Measurements from ENCODE around the gene AMER2.
"Not testable (repeated sequence)": the region's sequence is repeated elsewhere in the genome, so short reads cannot be mapped to it uniquely, and the experiment has no call there.

Gene AMER2

GRCh38 chr13:25181597-25181996, 9.5 kb upstream of the AMER2 start:
- DNase-seq (ENCODE audit: low read depth in 2 of 2), result no peak

DNA sequence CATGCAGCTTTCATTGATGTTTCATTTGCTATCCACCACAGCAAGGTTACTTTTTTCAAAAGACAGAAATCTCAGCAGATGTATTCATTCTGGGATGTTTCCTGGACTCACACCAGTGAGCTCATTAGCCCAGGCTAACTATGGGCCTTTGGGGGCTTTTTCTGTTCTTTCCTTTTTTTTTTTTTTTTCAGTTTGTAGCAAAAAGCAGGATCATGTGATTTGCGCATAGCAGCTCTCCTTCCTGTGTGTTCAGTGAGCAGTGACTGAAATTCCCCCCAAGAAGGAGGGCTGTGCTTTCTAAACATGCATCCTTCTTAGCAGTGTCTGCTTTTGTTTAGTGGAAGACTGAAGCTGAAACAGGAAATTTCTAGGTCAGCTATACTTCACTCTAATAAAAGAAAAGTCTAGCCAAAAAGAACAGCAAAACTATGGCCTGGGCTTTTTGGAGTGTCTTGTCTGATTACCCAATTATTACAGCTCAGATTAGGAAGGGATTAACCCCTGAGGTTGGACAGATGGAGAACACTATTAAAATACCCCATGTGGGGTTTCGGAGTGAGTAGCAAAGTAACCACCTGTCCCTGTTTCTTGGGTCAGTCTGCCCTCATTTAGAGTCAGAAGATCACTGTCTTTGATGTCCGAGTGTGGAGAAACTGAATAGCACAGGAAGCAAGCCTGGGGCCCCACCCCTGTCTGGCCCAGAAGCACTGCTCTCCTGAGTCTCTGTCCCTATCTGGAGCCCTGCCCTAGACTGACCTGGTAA, 8.9 kb upstream of the AMER2 start:
- no peak for DNase-seq (ENCODE audit: low read depth in 2 of 2)

DNA sequence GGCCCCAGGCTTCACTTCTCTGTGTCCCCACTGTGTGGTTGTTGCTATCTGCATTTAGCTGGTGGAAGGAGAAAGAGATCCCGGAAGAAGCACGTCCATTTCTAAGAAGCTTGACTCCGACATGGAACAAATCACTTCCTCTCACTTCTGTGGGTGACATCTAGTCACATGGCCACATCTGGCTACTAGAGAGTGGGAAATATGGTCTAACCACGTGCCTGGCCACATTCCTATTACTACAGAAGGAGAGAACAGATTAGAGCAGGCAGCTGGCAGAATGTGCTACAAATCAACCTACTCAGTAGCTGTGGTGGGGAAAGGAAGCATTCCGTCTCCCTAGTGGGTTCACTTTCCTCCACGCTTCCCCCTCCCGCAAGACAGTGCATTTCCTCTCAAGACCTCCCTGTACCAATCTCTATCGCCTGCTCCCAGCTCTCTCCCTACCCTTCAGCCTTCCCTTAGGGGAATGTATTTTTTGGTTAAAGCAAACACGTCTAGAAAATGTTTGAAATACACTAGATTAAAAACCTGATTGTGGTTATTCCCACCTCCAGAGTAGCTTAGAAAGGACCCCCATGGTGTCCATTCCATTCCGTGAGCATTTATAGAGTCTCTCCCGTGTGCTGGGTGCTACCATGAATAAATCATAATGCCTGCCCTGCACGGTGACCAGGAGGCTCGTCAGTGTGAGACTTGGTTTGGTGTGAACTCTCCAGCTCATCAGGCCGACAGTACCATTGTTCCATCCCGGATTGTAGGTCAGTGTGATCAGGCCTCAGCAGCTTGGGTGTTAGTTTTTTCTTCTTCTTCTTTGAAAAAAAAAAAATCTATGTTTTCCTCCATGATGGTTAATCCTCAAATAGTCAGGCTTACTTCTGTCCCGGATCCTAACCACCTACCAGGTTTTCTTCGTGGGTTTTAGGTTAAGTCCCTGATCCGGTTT, 8.0 kb upstream of the AMER2 start:
- DNase-seq (ENCODE audit: low read depth in 2 of 2), result no peak

DNA sequence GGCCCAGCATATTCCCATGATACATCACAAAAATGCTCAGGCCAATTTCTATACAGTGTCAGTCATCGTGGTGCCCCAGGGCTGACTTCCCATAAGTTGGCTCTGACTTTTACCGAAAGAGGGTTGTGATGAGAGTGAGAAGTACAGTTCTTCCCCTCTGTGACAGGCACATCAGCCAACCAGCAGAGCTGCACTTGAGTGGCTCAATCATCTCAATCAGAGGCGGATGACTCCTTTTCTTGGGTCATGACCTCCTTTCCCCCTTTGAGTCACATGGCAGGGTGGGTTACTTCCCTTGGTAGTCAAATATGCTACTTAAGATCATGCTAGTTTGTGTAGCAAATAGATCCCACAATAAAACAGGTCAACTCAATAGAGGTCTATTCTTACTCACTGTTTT, 6.9 kb upstream of the AMER2 start:
- no peak for DNase-seq (ENCODE audit: low read depth in 2 of 2)

DNA sequence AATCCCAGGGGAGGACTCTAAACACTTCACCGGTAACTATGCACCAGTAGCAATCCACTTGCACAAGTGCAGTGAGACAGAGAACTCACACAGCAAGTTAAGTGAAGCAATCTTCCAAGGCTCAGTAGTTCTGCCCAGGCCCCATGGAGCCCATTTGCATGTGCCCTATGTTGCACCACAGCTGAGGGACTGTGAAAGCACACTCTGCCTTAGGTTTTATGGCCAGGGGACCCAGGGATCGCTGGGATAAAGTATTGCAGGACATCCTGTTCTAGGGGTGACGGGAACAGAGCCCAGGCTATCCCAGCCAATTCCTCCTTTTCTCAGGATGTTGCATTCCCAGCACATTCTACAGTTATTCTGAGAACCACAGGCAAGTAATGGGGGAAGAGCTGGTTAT, 6.0 kb upstream of the AMER2 start:
- no peak for DNase-seq (ENCODE audit: low read depth in 2 of 2)

DNA sequence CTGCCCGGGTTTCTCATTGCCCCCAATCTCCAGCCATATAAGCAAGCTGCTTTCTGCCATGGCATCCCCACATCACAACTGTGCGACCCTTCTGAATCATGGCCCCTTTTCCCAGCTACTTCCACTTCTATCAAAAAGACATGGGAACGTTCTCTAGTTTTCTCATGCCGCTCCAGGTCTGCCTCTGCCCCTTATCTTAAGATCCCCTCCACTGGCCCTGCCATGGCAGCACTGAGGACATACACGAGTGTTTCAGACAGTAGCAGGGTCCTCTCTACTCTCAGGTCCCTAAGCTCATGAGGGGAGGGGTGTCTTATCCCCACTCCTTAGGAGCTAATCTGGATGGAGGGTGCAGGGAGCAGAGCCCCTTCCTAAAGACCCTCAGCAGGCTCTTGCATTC, 5.5 kb upstream of the AMER2 start:
- DNase-seq (ENCODE audit: low read depth in 2 of 2), result no peak

DNA sequence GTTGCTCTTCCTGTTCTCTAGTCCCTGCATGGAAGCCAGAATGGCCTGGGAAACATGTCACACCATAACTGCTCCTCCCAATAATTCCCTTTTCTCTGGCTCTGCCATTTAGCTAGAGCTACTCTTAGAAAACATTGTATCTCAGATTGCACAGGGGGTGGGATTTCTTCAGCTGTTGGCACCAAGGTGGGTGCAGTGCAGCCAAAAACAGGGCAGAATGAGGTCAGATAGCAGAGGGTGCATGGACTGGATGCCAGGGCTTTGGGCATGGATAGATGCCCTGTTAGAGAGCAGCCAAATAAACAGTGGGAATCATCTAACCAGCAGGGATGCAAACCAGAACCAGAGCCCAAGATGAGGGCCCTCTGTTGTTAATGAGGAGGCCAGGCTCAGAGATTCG, 4.9 kb upstream of the AMER2 start:
- DNase-seq (ENCODE audit: low read depth in 2 of 2), result no peak

DNA sequence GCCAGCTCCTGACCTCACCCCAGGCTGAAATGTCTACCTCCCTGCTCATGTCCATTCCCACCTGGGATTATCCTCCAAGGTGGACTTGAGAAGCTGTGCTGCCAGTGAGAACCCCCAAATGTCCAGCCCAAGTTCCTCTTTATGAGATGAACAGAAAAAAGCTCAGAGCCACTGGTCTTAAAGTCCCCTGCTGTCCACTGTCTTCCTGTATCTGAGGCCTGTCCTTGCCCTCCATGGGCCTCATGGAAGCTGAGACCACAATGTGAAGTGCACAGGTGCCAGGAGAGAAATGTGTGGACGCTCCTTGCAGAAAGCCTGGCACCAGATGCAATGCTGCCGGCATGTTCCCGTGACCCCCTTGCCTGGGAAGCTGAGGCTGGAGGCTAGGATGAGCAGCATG, 3.3 kb upstream of the AMER2 start:
- no peak for DNase-seq (ENCODE audit: low read depth in 2 of 2)

DNA sequence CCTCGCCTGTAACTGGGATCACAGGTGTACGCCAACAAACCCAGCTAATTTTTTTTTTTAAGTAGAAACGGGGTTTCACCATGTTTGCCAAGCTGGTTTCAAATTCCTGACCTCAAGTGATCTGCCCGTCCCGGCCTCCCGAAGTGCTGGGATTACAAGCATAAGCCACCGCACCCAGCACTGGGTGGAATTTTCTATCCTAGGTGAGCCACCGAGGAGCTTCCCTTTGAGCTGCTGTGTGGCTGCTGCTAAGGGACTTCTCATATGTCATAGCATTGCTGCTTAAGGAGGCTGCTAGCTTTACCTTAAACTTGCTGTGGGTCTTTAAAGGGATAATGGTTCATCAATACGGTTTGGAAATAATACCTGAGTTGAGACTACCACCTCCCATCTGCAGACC, 2.9 kb upstream of the AMER2 start:
- DNase-seq (ENCODE audit: low read depth in 2 of 2), result no peak

GRCh38 chr13:25174304-25174703, 2.2 kb upstream of the AMER2 start:
- DNase-seq (ENCODE audit: low read depth in 2 of 2), result no peak

DNA sequence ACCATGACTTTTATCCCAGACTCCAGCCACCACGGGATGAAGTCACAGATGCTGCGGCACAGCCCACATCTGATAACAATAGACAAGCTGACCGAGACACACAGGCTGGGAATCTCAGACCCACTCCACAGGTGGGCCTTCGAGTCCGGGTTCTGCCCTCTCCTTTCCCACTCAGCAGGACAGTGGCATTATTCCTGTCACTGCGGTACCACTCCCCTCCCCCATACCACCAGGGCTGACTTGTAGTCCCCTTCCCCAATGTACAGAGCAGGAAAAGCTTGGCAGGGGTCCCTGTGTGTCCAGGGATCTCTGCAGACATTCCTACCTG, 179 bp upstream of the AMER2 start:
- no peak for DNase-seq (ENCODE audit: low read depth in 2 of 2)

- DNase-seq (ENCODE audit: low read depth in 2 of 2), result no peak
These were observed 945 bp downstream of the AMER2 start for GRCh38 chr13:25171170-25171516.

DNA sequence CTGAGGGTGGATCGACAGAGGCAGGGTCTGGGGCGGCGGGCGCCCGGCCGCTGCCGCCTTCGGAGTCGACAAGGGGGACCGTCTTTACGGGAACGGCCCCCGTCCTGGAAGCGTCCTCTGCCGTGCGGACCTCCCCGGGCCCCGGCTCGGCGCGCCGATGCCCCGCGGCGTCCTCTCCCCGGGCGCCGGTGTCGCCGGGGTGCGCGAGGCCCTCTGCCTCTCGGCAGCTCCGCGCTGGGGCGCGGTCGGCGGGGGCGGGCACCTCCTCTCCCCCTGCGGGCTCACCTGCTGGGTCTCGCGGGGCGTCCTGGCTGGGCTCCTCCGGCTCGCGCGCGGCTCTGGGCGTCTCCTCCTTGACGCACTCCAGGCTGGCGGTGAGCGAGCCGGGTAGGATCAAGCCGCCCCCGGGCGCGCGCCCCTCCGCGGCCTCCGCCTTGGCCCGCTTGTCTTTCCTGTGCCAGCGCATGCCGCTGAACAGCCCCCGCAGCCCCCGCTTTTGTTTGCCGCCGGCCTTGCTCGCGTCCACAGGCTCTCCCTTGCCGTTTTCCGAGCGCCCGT, 1.5 kb downstream of the AMER2 start:
- DNase-seq (ENCODE audit: low read depth in 2 of 2), result no peak

- DNase-seq (ENCODE audit: low read depth in 2 of 2), result no peak
These were observed 2.0 kb downstream of the AMER2 start for GRCh38 chr13:25169951-25170553.

DNA sequence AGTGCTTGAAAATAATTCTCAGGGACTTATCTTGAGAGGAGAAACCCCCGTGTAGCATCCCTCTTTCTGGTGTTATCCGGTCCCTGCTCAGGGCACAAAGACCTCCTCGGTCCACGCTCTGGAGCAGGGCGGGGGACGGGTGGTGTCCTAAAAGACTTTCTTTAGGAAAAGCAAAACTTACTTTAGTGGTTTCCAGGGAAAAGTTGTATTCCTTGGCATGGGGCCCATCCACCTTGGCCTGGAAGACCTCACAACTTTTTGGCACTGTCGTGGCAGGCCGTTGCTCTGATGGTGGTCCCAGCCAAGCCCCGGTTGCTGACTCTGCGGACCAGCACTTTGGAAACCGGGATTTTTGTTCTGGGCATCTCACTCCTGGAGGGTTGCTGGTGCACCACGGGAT, 2.7 kb downstream of the AMER2 start:
- DNase-seq (ENCODE audit: low read depth in 2 of 2), result no peak

GRCh38 chr13:25168790-25169189, 3.3 kb downstream of the AMER2 start:
- no peak for DNase-seq (ENCODE audit: low read depth in 2 of 2)

DNA sequence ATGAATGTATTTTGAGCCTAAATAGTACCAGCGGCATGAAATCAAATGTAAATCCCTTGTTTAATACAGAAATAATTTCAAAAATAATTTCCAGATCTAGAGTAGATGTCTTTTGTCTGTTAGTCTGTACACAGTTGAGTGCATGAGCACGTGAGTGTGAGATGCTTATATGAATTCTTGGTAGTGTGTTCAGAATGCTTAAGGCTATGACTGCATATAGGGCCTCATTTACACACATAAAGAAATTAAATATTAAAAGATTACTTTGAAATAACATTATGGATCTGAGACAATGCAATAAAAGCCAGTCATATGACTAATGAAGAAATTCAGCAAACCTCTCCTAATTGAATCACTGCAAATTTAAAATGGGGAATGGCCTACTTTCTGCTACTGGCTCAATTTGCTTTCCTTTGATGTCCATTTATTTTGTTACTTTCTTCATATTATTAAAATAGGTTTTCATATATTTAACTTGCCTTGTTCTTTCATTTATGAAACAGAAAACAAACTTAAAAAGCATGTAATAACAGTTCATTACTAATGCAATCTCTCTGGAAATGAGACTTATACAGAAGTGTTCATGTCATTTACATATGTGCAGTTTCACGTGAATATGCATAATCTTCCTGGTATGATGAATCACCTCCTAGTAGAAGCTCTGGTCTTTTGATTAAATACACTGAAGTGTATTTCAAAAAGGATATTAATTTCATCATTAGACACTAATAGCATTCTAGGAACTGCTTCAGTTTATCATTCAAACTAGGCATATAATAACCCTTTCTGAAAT, 4.5 kb downstream of the AMER2 start:
- no peak for DNase-seq (ENCODE audit: low read depth in 2 of 2)

DNA sequence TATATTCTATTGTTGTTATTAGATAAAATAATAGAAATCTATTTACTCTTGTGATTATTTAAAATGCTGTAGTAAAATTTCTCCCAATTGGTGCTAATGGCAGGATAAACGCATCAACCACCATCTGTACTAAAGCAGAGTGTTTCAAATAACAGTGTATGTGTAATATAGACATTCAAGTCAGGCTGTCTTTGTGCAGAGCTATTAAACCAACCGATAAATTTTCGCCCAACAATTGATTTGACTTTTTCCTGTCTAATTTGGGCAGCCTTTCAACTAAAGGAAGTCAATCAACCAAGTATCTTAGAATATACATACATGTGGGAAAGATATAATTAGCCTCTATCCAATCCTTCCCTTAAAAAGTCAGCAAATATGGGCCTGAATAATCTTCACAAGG, 5.8 kb downstream of the AMER2 start:
- DNase-seq (ENCODE audit: low read depth in 2 of 2), result no peak

DNA sequence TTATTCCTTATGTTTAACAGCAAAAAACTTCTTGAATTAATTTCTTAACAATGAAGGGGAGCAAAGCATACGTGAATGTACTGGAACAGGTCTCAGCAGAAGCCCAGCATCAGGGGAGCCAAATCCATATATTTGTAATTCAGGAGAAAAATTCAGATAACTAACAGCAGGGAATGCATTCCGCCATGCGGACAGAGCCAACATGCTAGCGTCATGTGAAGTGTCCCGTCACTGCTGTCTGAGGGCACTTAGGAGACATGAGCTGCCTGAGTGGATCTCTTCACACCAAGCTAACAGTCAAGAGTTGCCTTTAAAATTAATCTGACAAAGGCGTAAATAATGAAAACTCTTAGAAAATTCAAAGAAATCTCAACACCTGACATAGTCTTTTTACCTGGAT, 6.4 kb downstream of the AMER2 start:
- no peak for DNase-seq (ENCODE audit: low read depth in 2 of 2)

- not testable (repeated sequence) for DNase-seq (ENCODE audit: low read depth in 2 of 2)
These were observed 6.9 kb downstream of the AMER2 start for GRCh38 chr13:25165163-25165562.

- no peak for DNase-seq (ENCODE audit: low read depth in 2 of 2)
These were observed 14.4 kb downstream of the AMER2 start for GRCh38 chr13:25157681-25158080.

DNA sequence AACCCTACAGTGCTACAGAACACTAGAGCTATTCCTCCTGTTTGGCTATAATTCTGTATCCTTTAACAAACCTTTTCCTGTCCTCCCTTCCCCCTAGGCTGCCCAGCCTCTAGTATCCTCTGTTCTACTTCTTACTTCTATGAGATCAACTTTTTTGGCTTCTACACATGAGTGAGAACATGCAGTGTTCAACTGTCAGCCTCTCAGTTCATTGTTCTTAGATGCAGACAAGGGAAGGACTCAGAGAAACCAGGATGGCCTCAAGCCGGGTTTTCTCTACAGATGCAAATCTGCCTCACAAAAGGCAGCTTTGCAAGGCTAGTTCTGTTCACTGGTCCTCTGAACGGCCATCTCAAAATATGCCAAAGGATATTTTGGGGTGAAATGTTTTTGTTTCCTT, 18.4 kb downstream of the AMER2 start:
- DNase-seq (ENCODE audit: low read depth in 2 of 2), result no peak

All from fibroblast of skin of left biceps (primary cell).